Measurements from ENCODE around the gene FUCA1. TPM values are rescaled to one million over a fixed set of nuclear protein-coding genes. Genes with fewer than 3 reads are reported as not detected.
"Not testable (repeated sequence)": the region's sequence is repeated elsewhere in the genome, so short reads cannot be mapped to it uniquely, and the experiment has no call there.

The FUCA1 gene
- total RNA-seq, 2 donors from 2014 or later: 4.3 to 6.4 TPM

- Mint-ChIP-seq H3K27ac (no peak overlapping the region), H3K36me3 (no peaks in the 10 kb centered on the region), H3K9me3 (no peaks in the 10 kb centered on the region)
- no peak for ATAC-seq
- no peak for DNase-seq (ENCODE audit: low spot score in 2 of 2)
Measured at GRCh38 chr1:23902321-23903278, 34.5 kb upstream of the FUCA1 start.

DNA sequence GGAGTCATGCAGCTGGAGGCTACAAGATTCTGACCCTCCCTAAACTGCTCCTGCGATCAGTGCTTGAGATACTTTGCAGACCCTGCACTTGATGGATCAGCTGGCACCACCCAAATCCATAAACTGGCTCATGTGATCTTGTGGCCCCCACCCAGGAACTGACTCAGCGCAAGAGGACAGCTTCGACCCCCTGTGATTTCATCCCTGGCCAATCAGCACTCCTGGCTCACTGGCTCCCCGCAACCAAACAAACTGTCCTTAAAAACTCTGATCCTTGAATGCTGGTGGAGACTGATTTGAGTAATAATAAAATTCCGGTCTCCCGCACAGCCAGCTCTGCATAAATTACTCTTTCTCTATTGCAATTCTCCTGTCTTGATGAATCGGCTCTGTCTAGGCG is 31.9 kb upstream of the FUCA1 start:
- H3K27ac Mint-ChIP-seq; H3K36me3 Mint-ChIP-seq; H3K9me3 Mint-ChIP-seq; DNase-seq (ENCODE audit: low spot score in 2 of 2); ATAC-seq: not testable (repeated sequence)

DNA sequence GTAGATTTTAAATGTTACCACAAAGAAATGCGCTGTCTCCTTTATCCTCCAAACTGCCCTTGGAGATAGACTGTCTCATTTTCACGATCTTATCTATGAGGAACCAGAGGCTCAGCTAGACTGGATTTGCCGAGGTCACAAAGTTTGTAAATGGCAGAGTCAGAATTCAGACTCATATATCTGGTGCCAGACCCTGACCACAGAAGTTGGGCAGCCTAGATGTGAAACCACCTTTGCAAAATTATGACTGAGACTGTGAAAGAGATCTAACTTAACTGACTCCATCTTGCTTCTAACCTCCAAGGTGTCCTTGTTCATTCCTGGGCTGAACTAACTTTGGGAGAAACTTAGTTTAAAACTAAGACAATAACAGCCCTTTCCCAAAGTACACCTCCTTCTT is 31.0 kb upstream of the FUCA1 start:
- no peaks in the 10 kb centered on the region for H3K9me3 Mint-ChIP-seq
- ATAC-seq (peak; percentile 57 to 79), DNase-seq (ENCODE audit: low spot score in 2 of 2) (no peak)
- H3K36me3 Mint-ChIP-seq: no peaks in the 10 kb centered on the region
- no peak overlapping the region for H3K27ac Mint-ChIP-seq

DNA sequence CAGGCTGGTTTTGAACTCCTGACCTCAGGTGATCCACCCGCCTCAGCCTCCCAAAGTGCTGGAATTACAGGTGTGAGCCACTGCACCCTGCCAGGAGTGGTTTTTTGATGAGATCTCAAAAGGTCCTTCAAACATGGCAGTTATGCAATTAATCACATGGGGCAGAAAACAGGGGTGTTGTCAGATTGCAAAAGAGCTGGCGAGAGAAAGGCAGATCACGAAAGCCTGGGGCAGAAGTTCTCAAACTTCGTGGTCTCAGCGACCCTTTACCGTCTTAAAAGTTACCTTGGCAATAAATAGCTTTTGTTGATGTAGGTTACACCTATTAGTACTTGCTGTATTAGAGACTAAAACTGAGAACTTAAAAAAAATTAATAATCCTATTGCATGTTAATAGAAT is 29.0 kb upstream of the FUCA1 start:
- Mint-ChIP-seq H3K9me3 (no peaks in the 10 kb centered on the region), H3K27ac (no peak overlapping the region), H3K36me3 (no peaks in the 10 kb centered on the region)
- no peak for DNase-seq (ENCODE audit: low spot score in 2 of 2)
- ATAC-seq: no peak

GRCh38 chr1:23896491-23896890 is 28.4 kb upstream of the FUCA1 start:
- no peaks in the 10 kb centered on the region for H3K9me3 Mint-ChIP-seq
- no peak overlapping the region for H3K27ac Mint-ChIP-seq
- no peak for DNase-seq (ENCODE audit: low spot score in 2 of 2)
- ATAC-seq: no peak
- H3K36me3 Mint-ChIP-seq: no peaks in the 10 kb centered on the region

DNA sequence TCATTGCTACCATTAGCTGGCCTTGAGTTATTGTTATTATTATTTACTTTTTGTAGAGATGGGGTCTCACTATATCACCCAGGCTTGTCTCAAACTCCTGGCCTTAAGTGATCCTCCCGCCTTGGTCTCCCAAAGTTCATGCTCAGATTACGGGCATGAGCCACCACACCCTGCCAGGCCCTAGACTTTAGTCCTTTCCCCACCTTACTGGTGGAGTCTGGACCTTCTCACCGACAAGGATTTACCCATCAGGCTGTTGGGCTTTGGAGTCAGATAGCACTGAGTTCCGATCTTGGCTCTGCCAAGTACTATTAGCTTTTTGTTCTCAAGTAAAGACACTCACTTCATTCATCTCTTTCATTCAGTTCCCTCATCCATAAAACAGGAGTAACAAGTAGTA is 27.9 kb upstream of the FUCA1 start:
- ATAC-seq (no peak), DNase-seq (ENCODE audit: low spot score in 2 of 2) (no peak)
- Mint-ChIP-seq H3K9me3 (no peaks in the 10 kb centered on the region), H3K27ac (no peak overlapping the region), H3K36me3 (no peaks in the 10 kb centered on the region)

DNA sequence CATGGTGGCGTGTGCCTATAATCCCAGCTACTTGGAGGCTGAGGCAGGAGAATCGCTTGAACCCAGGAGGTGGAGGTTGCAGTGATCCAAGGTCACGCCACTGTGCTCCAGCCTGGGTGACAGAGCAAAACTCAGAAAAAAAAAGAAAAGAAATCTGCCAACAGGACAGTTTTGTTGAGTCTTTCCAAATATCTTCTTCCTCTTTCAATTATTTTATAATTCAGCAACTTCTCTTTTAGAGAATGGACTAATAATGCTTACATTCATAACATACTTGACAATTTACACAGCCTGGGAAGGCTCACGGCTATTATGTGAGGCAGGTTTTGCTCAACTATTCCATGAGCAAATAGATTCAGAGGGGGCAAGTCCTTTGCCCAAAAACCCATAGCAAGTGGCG is 27.0 kb upstream of the FUCA1 start:
- Mint-ChIP-seq H3K36me3 (no peaks in the 10 kb centered on the region), H3K9me3 (no peaks in the 10 kb centered on the region), H3K27ac (no peak overlapping the region)
- no peak for DNase-seq (ENCODE audit: low spot score in 2 of 2)
- no peak for ATAC-seq

DNA sequence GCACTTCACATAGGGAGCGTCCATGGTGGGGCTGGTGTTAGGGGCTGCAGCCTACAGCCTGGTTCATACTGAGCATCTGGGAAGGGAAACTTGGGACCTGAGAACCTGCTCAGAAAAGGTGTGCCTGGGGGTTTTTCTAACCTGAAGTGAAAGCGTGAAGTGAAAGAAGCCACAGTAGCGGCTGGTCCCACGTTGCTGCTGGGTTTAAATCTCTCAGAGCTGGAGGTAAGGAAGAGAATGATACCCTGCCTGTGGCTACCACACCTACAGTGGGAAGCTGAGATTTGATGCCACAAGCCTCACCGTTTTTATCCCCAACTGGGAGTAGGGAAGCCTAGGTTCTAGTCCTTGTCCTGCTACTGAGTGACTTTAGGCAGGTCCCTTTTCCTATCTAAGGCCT is 21.0 kb upstream of the FUCA1 start:
- no peaks in the 10 kb centered on the region for H3K9me3 Mint-ChIP-seq
- DNase-seq (ENCODE audit: low spot score in 2 of 2) (no peak), ATAC-seq (no peak)
- no peaks in the 10 kb centered on the region for H3K36me3 Mint-ChIP-seq
- no peak overlapping the region for H3K27ac Mint-ChIP-seq

GRCh38 chr1:23885222-23885621 is 17.1 kb upstream of the FUCA1 start:
- Mint-ChIP-seq H3K27ac (no peak overlapping the region), H3K36me3 (no peaks in the 10 kb centered on the region), H3K9me3 (no peaks in the 10 kb centered on the region)
- DNase-seq (ENCODE audit: low spot score in 2 of 2): no peak
- no peak for ATAC-seq

GRCh38 chr1:23882746-23883145 is 14.7 kb upstream of the FUCA1 start:
- Mint-ChIP-seq H3K27ac (no peak overlapping the region), H3K9me3 (peaks cover 10 to 14% of the 10 kb centered on the region in 2 donors), H3K36me3 (peaks cover 17% of the 10 kb centered on the region in 2 donors)
- no peak for DNase-seq (ENCODE audit: low spot score in 2 of 2)
- no peak for ATAC-seq

DNA sequence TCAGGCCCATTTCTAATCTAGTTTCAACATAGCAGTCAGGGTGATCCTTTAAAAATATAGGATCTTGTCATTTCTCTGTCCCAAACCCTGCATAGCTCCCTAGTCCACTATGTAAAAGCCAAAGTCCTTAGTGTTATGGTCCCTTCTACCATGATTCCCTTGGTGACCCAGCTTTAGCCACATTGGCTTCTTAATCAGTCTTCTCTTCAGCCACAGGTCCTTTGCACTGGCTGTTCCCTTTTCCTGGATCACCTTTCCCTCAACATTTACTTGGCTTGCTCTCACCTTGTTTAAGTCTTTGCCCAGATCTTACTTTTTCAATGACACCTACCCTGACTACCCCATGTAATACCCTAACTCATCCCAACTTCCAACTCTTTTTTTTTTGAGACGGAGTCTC is 11.7 kb upstream of the FUCA1 start:
- peaks cover 19 to 21% of the 10 kb centered on the region in 2 donors for H3K9me3 Mint-ChIP-seq
- DNase-seq (ENCODE audit: low spot score in 2 of 2) (no peak), ATAC-seq (no peak)
- no peak overlapping the region for H3K27ac Mint-ChIP-seq
- peaks cover 24 to 25% of the 10 kb centered on the region in 2 donors for H3K36me3 Mint-ChIP-seq

DNA sequence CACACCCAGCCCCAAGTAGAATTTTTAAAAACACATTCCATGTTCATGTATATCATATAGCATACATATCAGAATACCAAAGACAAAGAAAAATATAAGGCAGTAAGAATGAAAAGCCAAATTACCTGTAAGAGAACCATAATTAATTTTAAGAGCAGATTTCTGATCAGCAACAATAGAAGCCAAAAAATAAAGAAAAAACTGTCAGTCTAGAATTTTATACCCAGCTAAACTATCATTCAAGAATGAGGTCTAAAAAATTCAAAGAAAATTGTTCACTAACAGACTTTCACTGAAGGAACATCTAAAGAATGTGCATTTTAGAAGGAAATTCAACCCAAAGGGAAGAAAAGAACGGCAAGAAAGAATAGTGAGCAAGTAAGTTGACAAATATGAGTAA is 10.6 kb upstream of the FUCA1 start:
- no peak for ATAC-seq
- Mint-ChIP-seq H3K36me3 (peaks cover 24 to 25% of the 10 kb centered on the region in 2 donors), H3K27ac (no peak overlapping the region), H3K9me3 (peaks cover 19 to 21% of the 10 kb centered on the region in 2 donors)
- DNase-seq (ENCODE audit: low spot score in 2 of 2): no peak

DNA sequence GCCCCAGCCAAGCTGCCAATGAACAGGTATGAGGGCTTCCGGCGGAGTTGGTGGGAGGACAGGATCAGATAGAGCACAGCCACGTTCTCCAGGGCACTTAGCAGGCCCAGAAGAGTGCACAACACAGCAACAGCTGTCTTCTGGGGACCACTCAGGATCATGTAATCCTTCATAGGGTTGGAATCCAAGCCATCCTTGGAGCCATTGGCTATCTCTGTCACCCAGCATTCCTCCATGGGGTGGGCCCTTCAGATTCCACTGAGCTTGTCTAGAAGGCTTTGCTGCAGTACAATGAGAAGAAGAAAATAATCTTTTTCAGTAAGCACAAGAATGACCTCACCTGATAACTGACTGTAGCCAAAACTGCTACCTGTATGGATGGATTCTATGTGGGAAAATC is 7.3 kb upstream of the FUCA1 start:
- no peak for ATAC-seq
- peaks cover 19 to 21% of the 10 kb centered on the region in 2 donors for H3K9me3 Mint-ChIP-seq
- DNase-seq (ENCODE audit: low spot score in 2 of 2): no peak
- H3K27ac Mint-ChIP-seq: no peak overlapping the region
- peaks cover 24 to 25% of the 10 kb centered on the region in 2 donors for H3K36me3 Mint-ChIP-seq

DNA sequence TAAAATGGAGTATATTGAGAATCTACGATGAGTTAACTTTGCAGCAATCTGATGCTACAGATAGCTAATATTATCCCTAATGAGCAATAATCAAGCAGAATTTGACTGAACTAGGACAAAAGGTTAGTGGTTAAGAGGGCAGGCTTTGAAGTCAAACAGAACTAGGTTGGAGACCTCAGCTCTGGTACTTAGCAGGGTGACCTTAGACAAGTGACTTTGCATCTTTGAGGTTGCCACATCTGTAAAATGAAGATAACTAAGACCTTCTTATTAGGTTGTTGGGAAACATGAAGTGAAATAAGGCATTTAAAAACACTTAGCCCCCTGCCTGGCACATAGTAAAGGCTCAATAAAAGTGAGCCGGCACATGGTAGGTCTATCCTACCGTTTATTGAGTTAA is 4.3 kb upstream of the FUCA1 start:
- ATAC-seq: no peak
- Mint-ChIP-seq H3K36me3 (peaks cover 6 to 9% of the 10 kb centered on the region in 2 donors), H3K9me3 (peaks cover 4 to 10% of the 10 kb centered on the region in 2 donors), H3K27ac (no peak overlapping the region)
- DNase-seq (ENCODE audit: low spot score in 2 of 2): no peak

GRCh38 chr1:23869051-23869450 is 961 bp upstream of the FUCA1 start:
- no peaks in the 10 kb centered on the region for H3K9me3 Mint-ChIP-seq
- no peak overlapping the region for H3K27ac Mint-ChIP-seq
- ATAC-seq (no peak), DNase-seq (ENCODE audit: low spot score in 2 of 2) (no peak)
- H3K36me3 Mint-ChIP-seq: peaks cover 0 to 10% of the 10 kb centered on the region in 2 donors

GRCh38 chr1:23868557-23869016 is 497 bp upstream of the FUCA1 start:
- Mint-ChIP-seq H3K36me3 (peaks cover 0 to 10% of the 10 kb centered on the region in 2 donors), H3K9me3 (no peaks in the 10 kb centered on the region), H3K27ac (peak overlapping the region; percentile 71 to 89)
- no peak for DNase-seq (ENCODE audit: low spot score in 2 of 2)
- ATAC-seq: peak; percentile 5 to 31

DNA sequence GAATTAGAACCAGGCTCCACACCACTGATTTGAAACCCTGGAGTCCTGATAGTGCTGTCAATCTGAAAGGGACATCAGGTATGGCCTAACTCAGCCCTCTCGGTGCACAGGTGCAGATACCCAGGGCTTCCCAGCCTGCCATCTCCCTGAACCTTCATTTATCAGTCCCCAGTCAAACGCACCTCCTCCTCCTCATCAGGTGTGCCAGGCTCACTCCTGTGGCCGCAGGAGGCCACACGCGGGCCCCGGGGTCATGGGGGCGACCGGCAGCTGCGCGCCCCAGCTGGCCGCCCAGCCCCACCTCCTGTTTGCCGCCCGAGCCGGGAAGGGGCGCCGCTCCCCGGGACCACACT is 572 bp downstream of the FUCA1 start:
- no peaks in the 10 kb centered on the region for H3K9me3 Mint-ChIP-seq
- no peak for DNase-seq (ENCODE audit: low spot score in 2 of 2)
- H3K27ac Mint-ChIP-seq: peak overlapping the region in 1 of 2 donors; percentile 71
- no peak for ATAC-seq
- H3K36me3 Mint-ChIP-seq: peaks cover 0 to 10% of the 10 kb centered on the region in 2 donors

GRCh38 chr1:23865543-23865930 is 2.6 kb downstream of the FUCA1 start:
- H3K27ac Mint-ChIP-seq: no peak overlapping the region
- DNase-seq (ENCODE audit: low spot score in 2 of 2) (no peak), ATAC-seq (no peak)
- H3K36me3 Mint-ChIP-seq: peaks cover 0 to 10% of the 10 kb centered on the region in 2 donors
- H3K9me3 Mint-ChIP-seq: no peaks in the 10 kb centered on the region
